HL-60 (cell line): ENCODE data around the gene BBS9.

Source experiments
- DNase-seq, 2 experiments: peaks; one replicate each; pipeline ENCODE4 v3.0.0-alpha.2; 2010 to 2020; ENCODE audit warnings: low read depth in 1 of 2, low spot score in 1 of 2
- H3K27ac ChIP-seq: fragments of 250-450 bp; sonication (Bioruptor Pico); replicated peaks from 2 replicates; pipeline ENCODE4 v1.5.1; 2020; ENCODE audit warnings: mild to moderate bottlenecking, moderate library complexity
- H3K27me3 ChIP-seq: fragments of 250-450 bp; sonication (Bioruptor Pico); 2 replicates; pipeline ENCODE4 v1.5.1; 2021; ENCODE audit warnings: mild to moderate bottlenecking, moderate library complexity; ENCODE audit not compliant: insufficient read depth, poor library complexity, severe bottlenecking
- H3K4me3 ChIP-seq: replicated peaks from 2 replicates; pipeline ENCODE4 v1.5.1; 2011; ENCODE audit warnings: mild to moderate bottlenecking, control low read depth, low read length; ENCODE audit not compliant: insufficient read depth
- GABPA ChIP-seq: IDR thresholded peaks from 2 replicates; pipeline ENCODE4 v1.6.1; 2012; ENCODE audit warnings: low read depth
- POLR2AphosphoS5 ChIP-seq: IDR thresholded peaks from 2 replicates; pipeline ENCODE4 v1.6.1; 2012; ENCODE audit warnings: low read depth
- SPI1 ChIP-seq: IDR thresholded peaks from 2 replicates; pipeline ENCODE4 v1.6.1; 2012; ENCODE audit warnings: low read depth, mild to moderate bottlenecking, borderline replicate concordance
- TF ChIP-seq, protein P1 (sequence below): IDR thresholded peaks from one replicate; pipeline ENCODE4 v1.5.1; 2011; ENCODE audit warnings: low read length, control low read depth, inconsistent platforms; ENCODE audit not compliant: insufficient read depth
- TF ChIP-seq, protein P2 (sequence below): IDR thresholded peaks from 2 replicates; pipeline ENCODE4 v1.6.1; 2012; ENCODE audit warnings: low read depth; ENCODE audit not compliant: insufficient replicate concordance

The BBS9 gene

DNA sequence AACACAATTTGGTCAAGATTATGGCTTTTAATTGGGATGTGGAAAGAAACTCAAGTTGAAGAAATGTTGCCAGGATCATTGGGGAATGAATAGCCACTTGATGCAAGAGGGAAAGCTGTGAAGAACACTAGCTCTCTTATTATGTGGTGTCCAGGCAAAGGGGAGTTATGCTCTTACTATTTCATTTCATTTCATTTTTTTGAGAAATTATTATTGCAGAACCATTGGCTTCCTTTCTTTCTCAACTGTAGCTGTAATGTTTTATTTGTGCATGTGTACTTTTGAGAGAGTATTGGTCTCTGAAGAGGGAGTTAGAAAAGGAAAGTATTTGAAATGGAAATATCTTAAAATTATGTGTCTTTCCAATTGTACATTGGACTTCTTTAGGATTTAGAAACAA, 463.4 kb downstream of the BBS9 start:
- DNase-seq = no peak
- TF ChIP-seq, protein P1, sequence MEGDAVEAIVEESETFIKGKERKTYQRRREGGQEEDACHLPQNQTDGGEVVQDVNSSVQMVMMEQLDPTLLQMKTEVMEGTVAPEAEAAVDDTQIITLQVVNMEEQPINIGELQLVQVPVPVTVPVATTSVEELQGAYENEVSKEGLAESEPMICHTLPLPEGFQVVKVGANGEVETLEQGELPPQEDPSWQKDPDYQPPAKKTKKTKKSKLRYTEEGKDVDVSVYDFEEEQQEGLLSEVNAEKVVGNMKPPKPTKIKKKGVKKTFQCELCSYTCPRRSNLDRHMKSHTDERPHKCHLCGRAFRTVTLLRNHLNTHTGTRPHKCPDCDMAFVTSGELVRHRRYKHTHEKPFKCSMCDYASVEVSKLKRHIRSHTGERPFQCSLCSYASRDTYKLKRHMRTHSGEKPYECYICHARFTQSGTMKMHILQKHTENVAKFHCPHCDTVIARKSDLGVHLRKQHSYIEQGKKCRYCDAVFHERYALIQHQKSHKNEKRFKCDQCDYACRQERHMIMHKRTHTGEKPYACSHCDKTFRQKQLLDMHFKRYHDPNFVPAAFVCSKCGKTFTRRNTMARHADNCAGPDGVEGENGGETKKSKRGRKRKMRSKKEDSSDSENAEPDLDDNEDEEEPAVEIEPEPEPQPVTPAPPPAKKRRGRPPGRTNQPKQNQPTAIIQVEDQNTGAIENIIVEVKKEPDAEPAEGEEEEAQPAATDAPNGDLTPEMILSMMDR = no peak
- TF ChIP-seq GABPA (no peak), POLR2AphosphoS5 (no peak), SPI1 (no peak)
- TF ChIP-seq, protein P2, sequence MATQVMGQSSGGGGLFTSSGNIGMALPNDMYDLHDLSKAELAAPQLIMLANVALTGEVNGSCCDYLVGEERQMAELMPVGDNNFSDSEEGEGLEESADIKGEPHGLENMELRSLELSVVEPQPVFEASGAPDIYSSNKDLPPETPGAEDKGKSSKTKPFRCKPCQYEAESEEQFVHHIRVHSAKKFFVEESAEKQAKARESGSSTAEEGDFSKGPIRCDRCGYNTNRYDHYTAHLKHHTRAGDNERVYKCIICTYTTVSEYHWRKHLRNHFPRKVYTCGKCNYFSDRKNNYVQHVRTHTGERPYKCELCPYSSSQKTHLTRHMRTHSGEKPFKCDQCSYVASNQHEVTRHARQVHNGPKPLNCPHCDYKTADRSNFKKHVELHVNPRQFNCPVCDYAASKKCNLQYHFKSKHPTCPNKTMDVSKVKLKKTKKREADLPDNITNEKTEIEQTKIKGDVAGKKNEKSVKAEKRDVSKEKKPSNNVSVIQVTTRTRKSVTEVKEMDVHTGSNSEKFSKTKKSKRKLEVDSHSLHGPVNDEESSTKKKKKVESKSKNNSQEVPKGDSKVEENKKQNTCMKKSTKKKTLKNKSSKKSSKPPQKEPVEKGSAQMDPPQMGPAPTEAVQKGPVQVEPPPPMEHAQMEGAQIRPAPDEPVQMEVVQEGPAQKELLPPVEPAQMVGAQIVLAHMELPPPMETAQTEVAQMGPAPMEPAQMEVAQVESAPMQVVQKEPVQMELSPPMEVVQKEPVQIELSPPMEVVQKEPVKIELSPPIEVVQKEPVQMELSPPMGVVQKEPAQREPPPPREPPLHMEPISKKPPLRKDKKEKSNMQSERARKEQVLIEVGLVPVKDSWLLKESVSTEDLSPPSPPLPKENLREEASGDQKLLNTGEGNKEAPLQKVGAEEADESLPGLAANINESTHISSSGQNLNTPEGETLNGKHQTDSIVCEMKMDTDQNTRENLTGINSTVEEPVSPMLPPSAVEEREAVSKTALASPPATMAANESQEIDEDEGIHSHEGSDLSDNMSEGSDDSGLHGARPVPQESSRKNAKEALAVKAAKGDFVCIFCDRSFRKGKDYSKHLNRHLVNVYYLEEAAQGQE = no peak

DNA sequence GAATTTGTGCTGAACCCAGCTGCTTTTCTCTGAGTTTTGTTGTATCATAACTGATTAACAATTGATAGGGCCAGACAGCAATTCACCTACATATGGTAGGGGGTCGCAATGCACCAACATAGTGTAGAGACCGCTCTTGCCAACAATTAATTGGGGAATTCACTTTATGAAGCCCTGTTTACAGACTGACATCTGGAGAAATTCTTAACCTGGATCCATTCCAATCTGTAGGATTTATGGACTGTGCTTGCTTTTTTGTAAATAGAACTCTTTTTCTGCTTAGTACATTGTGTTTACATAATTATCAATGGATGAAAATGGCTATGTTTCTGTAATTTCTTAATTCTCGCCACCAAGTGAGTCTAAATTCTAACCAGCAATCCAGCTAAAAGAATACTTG, 464.2 kb downstream of the BBS9 start:
- DNase-seq = no peak
- TF ChIP-seq, protein P2 = no peak
- TF ChIP-seq POLR2AphosphoS5 = no peak
- TF ChIP-seq, protein P1 = no peak
- no peak for TF ChIP-seq GABPA
- no peak for TF ChIP-seq SPI1
- Histone ChIP-seq H3K27ac (no peak overlapping the region), H3K27me3 (no peaks in the 10 kb centered on the region), H3K4me3 (no peak overlapping the region)

More for the DNA sequence above, 463.4 kb downstream of the BBS9 start:
- H3K27ac ChIP-seq = no peak overlapping the region
- H3K27me3 ChIP-seq = no peaks in the 10 kb centered on the region
- H3K4me3 ChIP-seq = no peak overlapping the region

DNA sequence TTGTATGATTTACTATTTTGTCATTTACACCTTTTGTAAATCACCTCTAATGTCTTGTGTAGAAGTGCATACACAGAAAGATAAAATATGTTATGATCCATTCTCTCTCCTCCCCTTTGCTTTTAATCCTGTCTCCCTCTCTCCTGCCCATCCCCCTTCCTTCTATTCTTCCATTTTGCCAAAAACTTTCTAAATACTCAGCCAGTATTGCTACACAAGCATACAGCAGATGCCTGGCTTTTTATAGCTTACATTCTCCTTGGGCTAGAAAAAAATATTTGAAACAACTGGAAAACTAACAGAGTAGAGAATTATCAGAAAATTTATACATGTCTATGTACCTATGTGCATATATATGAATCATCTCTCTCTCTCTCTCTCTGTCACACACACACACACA, 467.3 kb downstream of the BBS9 start:
- H3K27me3 ChIP-seq = no peaks in the 10 kb centered on the region
- DNase-seq = no peak
- no peak overlapping the region for H3K27ac ChIP-seq
- no peak for TF ChIP-seq SPI1
- TF ChIP-seq, protein P1 = no peak
- TF ChIP-seq, protein P2 = no peak
- TF ChIP-seq POLR2AphosphoS5 = no peak
- TF ChIP-seq GABPA = no peak
- no peak overlapping the region for H3K4me3 ChIP-seq
